Liver (tissue), 3 donors: ENCODE data around the gene KIF12.

Experiments used
- CTCF ChIP-seq: fragments of 150-350 bp; IDR thresholded peaks from 2 replicates; pipeline ENCODE4 v1.5.1; 2017; ENCODE audit warnings: improper control_type of control experiment, low read depth, low read length; ENCODE audit not compliant: missing input control
- JUND ChIP-seq, 2 donors: IDR thresholded peaks; 2 replicates each; pipeline ENCODE4 v1.6.1; 2016; ENCODE audit warnings: antibody characterized with exemption in 2 of 2
- RAD21 ChIP-seq, 2 donors: IDR thresholded peaks; 2 replicates each; pipeline ENCODE4 v1.6.1; 2016; ENCODE audit warnings: antibody characterized with exemption in 2 of 2, mild to moderate bottlenecking in 2 of 2
- TAF1 ChIP-seq: conservative IDR thresholded peaks from 2 replicates; pipeline ENCODE4 v1.6.1; 2016; ENCODE audit warnings: antibody characterized with exemption, mild to moderate bottlenecking
- donor health status: healthy.
- donor health status: healthy.

DNA sequence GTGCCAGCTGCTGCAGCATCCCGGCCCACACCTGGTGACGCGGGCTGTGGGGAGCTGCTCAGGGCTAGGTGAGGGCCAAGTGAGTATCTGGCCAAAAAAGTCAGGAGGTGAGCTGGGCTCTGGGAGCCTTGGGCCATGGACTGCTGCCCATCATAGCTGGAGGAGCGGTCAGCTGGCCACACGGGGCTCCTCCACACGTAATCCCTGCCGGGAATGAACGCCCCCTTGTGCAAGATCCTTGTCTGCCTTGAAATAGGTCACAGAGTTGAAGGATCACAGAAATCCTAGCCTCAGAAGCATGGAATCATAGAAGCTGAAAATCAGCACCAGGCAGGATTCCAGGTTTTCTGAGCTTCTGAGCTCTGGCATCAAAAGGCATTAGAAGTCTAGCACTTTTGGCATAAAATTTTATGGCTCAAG is 39.5 kb upstream of the KIF12 start:
- TF ChIP-seq CTCF (no peak), TAF1 (no peak), RAD21 (IDR thresholded peaks at IDR 0.05) (no peak), JUND (IDR thresholded peaks at IDR 0.05) (no peak)
